Measurements from ENCODE around the gene GFM2. TPM values are rescaled to one million over a fixed set of nuclear protein-coding genes. Genes with fewer than 3 reads are reported as not detected.
"Not testable (repeated sequence)": the region's sequence is repeated elsewhere in the genome, so short reads cannot be mapped to it uniquely, and the experiment has no call there.

GFM2 gene
- polyA plus RNA-seq, 1 donor from 2014 or later: 95.3 TPM

DNA sequence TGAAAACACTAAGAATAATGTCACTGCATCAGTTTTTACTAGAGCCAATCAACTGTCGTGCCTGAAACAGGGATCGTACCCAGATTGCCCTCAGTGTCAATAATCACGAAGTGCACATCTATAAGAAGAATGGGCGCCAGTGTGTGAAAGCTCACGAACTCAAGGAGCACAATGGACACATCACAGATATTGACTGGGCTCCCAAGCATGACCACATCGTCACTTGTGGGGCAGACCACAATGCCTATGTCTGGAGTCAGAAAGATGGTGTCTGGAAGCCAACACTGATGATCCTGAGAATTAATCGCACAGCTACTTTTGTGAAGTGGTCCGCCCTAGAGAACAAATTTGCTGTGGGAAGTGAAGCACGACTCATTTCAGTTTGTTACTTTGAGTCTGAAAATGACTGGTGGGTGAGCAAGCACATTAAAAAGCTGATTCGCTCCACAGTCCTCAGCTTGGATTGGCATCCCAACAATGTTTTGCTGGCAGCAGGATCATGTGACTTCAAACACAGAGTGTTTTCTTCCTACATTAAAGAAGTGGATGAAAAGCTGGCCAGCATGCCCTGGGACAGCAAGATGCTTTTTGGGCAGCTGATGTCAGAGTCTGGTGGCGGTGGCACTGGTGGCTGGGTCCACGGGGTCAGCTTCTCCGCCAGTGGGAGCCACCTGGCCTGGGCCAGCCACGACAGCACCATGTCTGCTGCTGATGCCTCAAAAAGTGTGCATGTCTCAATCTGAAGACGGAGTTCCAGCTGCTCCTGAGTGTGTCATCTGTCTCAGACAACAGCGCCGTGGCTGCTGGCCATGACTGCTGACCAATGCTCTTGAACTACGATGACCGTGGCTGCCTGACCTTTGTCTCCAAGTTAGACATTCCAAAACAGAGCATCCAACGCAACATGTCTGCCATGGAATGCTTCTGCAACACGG is 32.3 kb upstream of the GFM2 start:
- H3K27ac ChIP-seq (ENCODE audit: low read length): no peak overlapping the region
- H3K9me2 ChIP-seq (ENCODE audit: insufficient read depth, low read length): no peaks in the 10 kb centered on the region
- no peaks in the 10 kb centered on the region for H3K36me3 ChIP-seq (ENCODE audit: insufficient read depth, low read length)
- no peaks in the 10 kb centered on the region for H3K79me2 ChIP-seq (replicated peaks; ENCODE audit: insufficient read depth, low read length)
- H2AFZ ChIP-seq (ENCODE audit: low read depth, low read length): no peak overlapping the region
- H3F3A ChIP-seq (ENCODE audit: insufficient read depth, low read length, poor library complexity, severe bottlenecking): no peaks in the 10 kb centered on the region
- no peak overlapping the region for H3K4me3 ChIP-seq (ENCODE audit: low read length)
- no peak overlapping the region for H3K9ac ChIP-seq (ENCODE audit: low read length)
- no peaks in the 10 kb centered on the region for H4K20me1 ChIP-seq (ENCODE audit: insufficient read depth)
- no peaks in the 10 kb centered on the region for H3K27me3 ChIP-seq (ENCODE audit: insufficient read depth, low read depth, low read length)
- H3K4me2 ChIP-seq (ENCODE audit: low read length): no peak overlapping the region
- no peak for TF ChIP-seq SMC3 (conservative IDR thresholded peaks at IDR 0.05; ENCODE audit: poor library complexity)
- TF ChIP-seq MXI1 (conservative IDR thresholded peaks at IDR 0.05; ENCODE audit: poor library complexity, severe bottlenecking): no peak
- TF ChIP-seq TAF1 (IDR thresholded peaks at IDR 0.05; ENCODE audit: low read depth): no peak
- no peak for TF ChIP-seq EP300 (conservative IDR thresholded peaks at IDR 0.05; ENCODE audit: poor library complexity, severe bottlenecking)
- no peak for TF ChIP-seq POLR2AphosphoS5 (IDR thresholded peaks at IDR 0.05)
- no peak for TF ChIP-seq EZH2 (IDR thresholded peaks at IDR 0.05; ENCODE audit: borderline replicate concordance, insufficient read depth, low read length, poor library complexity, severe bottlenecking)
- TF ChIP-seq RAD21 (conservative IDR thresholded peaks at IDR 0.05): no peak
- TF ChIP-seq, protein P1, sequence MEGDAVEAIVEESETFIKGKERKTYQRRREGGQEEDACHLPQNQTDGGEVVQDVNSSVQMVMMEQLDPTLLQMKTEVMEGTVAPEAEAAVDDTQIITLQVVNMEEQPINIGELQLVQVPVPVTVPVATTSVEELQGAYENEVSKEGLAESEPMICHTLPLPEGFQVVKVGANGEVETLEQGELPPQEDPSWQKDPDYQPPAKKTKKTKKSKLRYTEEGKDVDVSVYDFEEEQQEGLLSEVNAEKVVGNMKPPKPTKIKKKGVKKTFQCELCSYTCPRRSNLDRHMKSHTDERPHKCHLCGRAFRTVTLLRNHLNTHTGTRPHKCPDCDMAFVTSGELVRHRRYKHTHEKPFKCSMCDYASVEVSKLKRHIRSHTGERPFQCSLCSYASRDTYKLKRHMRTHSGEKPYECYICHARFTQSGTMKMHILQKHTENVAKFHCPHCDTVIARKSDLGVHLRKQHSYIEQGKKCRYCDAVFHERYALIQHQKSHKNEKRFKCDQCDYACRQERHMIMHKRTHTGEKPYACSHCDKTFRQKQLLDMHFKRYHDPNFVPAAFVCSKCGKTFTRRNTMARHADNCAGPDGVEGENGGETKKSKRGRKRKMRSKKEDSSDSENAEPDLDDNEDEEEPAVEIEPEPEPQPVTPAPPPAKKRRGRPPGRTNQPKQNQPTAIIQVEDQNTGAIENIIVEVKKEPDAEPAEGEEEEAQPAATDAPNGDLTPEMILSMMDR (IDR thresholded peaks at IDR 0.05; ENCODE audit: poor library complexity, severe bottlenecking): no peak
- TF ChIP-seq, protein P2, sequence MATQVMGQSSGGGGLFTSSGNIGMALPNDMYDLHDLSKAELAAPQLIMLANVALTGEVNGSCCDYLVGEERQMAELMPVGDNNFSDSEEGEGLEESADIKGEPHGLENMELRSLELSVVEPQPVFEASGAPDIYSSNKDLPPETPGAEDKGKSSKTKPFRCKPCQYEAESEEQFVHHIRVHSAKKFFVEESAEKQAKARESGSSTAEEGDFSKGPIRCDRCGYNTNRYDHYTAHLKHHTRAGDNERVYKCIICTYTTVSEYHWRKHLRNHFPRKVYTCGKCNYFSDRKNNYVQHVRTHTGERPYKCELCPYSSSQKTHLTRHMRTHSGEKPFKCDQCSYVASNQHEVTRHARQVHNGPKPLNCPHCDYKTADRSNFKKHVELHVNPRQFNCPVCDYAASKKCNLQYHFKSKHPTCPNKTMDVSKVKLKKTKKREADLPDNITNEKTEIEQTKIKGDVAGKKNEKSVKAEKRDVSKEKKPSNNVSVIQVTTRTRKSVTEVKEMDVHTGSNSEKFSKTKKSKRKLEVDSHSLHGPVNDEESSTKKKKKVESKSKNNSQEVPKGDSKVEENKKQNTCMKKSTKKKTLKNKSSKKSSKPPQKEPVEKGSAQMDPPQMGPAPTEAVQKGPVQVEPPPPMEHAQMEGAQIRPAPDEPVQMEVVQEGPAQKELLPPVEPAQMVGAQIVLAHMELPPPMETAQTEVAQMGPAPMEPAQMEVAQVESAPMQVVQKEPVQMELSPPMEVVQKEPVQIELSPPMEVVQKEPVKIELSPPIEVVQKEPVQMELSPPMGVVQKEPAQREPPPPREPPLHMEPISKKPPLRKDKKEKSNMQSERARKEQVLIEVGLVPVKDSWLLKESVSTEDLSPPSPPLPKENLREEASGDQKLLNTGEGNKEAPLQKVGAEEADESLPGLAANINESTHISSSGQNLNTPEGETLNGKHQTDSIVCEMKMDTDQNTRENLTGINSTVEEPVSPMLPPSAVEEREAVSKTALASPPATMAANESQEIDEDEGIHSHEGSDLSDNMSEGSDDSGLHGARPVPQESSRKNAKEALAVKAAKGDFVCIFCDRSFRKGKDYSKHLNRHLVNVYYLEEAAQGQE (IDR thresholded peaks at IDR 0.05; ENCODE audit: borderline replicate concordance): no peak
- no peaks in the 10 kb centered on the region for H3K9me3 ChIP-seq (ENCODE audit: low read length)

DNA sequence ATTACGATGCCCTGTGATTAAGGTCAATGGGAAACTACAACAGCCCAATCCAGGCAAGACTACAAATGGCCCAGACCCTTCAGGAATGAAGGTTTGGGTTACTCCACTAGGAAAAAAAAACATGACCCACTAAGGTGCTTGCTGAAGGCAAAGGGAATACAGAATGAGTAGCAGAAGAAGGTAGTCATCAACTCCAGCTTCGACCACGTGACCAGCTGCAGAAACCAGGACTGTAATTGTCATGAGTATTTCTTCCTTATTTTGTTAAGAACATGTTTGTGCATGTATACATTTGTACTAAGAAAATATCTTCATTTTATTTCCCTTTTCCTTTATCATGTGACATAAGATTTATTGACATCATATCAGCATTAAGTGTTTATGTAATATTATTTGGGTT is 24.8 kb upstream of the GFM2 start:
- H3K4me3 ChIP-seq (ENCODE audit: low read length); H3K9me3 ChIP-seq (ENCODE audit: low read length); H3K79me2 ChIP-seq (replicated peaks; ENCODE audit: insufficient read depth, low read length); H3K36me3 ChIP-seq (ENCODE audit: insufficient read depth, low read length); H3K27me3 ChIP-seq (ENCODE audit: insufficient read depth, low read depth, low read length); H3F3A ChIP-seq (ENCODE audit: insufficient read depth, low read length, poor library complexity, severe bottlenecking); H3K9me2 ChIP-seq (ENCODE audit: insufficient read depth, low read length); H2AFZ ChIP-seq (ENCODE audit: low read depth, low read length); H3K9ac ChIP-seq (ENCODE audit: low read length); H4K20me1 ChIP-seq (ENCODE audit: insufficient read depth); H3K27ac ChIP-seq (ENCODE audit: low read length); H3K4me2 ChIP-seq (ENCODE audit: low read length): not testable (repeated sequence)
